Smooth muscle cell (in vitro differentiated cells): ENCODE data around the gene PANX2. TPM values are rescaled to one million over a fixed set of nuclear protein-coding genes. Genes with fewer than 3 reads are reported as not detected.

Experiments used
- DNase-seq: peaks from one replicate; lab custom pipeline; 2025; ENCODE audit not compliant: unreplicated experiment; lab: John Stamatoyannopoulos, UW
- H2AFZ ChIP-seq: fragments of 200-600 bp; sonication (generic); 2 replicates; pipeline ENCODE4 v1.6.0; 2016; ENCODE audit warnings: antibody characterized with exemption, low read depth, mild to moderate bottlenecking
- H3F3A ChIP-seq: fragments of 200-600 bp; sonication (generic); 2 replicates; pipeline ENCODE4 v1.6.0; 2017; ENCODE audit warnings: antibody characterized with exemption, low read depth
- H3K27ac ChIP-seq: fragments of 200-600 bp; sonication (generic); 2 replicates; pipeline ENCODE4 v1.5.1; 2016; ENCODE audit warnings: low read depth, mild to moderate bottlenecking
- H3K27me3 ChIP-seq: fragments of 200-600 bp; sonication (generic); 2 replicates; pipeline ENCODE4 v1.6.1; 2016; ENCODE audit warnings: low read depth, mild to moderate bottlenecking
- H3K36me3 ChIP-seq: fragments of 200-600 bp; sonication (generic); 2 replicates; pipeline ENCODE4 v1.5.1; 2016; ENCODE audit warnings: low read depth
- H3K4me1 ChIP-seq: fragments of 200-600 bp; sonication (generic); 2 replicates; pipeline ENCODE4 v1.5.1; 2016; ENCODE audit warnings: low read depth
- H3K4me2 ChIP-seq: fragments of 200-600 bp; sonication (generic); 2 replicates; pipeline ENCODE4 v1.6.0; 2016; ENCODE audit warnings: mild to moderate bottlenecking
- H3K4me3 ChIP-seq: fragments of 200-600 bp; sonication (generic); 2 replicates; pipeline ENCODE4 v1.5.1; 2016; ENCODE audit warnings: mild to moderate bottlenecking
- H3K79me2 ChIP-seq: fragments of 200-600 bp; sonication (generic); 2 replicates; pipeline ENCODE4 v1.6.0; 2016; ENCODE audit warnings: low read depth, mild to moderate bottlenecking
- H3K9ac ChIP-seq: fragments of 200-600 bp; sonication (generic); 2 replicates; pipeline ENCODE4 v1.6.0; 2016; ENCODE audit warnings: low read depth
- H3K9me3 ChIP-seq: fragments of 200-600 bp; sonication (generic); replicated peaks from 2 replicates; pipeline ENCODE4 v1.5.1; 2016; ENCODE audit warnings: low read depth
- H4K20me1 ChIP-seq: fragments of 200-600 bp; sonication (generic); 2 replicates; pipeline ENCODE4 v1.6.0; 2016; ENCODE audit warnings: low read depth
- CTCF ChIP-seq: fragments of 200-600 bp; sonication (generic); IDR thresholded peaks from 2 replicates; pipeline ENCODE4 v1.5.1; 2017; ENCODE audit warnings: borderline replicate concordance, mild to moderate bottlenecking, antibody characterized with exemption; ENCODE audit not compliant: insufficient read depth, poor library complexity, severe bottlenecking
- WGBS: methylation state at CpG from one replicate; pipeline ENCODE4 v1.1.7; 2016; ENCODE audit warnings: low lambda C conversion rate; 5-methylcytosine and 5-hydroxymethylcytosine counted together
- polyA plus RNA-seq: library from polyadenylated mRNA; unstranded; fragments of >200 nt; fragmentation: Nextera tagmentation; extraction: Ambion mirVana; gene quantifications from 2 replicates; pipeline ENCODE4 v1.2.1, GENCODE V29; 2016
- total RNA-seq: library from RNA; depleted of rRNA; stranded (reverse); fragments of >200 nt; gene quantifications from 2 replicates; pipeline ENCODE4 v1.2.3, GENCODE V29; 2014

PANX2 gene
- total and polyA plus RNA-seq, 2 experiments from 2014 or later, result 2.9 to 5.1 TPM

GRCh38 chr22:50208939-50209892 lies 38.7 kb downstream of the PANX2 start:
- H2AFZ ChIP-seq, result no peak overlapping the region
- no peaks in the 10 kb centered on the region for H3K36me3 ChIP-seq
- 91% methylated on average over 31 of the region's 31 CpGs for WGBS
- no peak overlapping the region for H3K9ac ChIP-seq
- no peaks in the 10 kb centered on the region for H3K9me3 ChIP-seq
- H3K79me2 ChIP-seq, result peaks cover 38% of the 10 kb centered on the region
- H3F3A ChIP-seq, result peaks cover 4% of the 10 kb centered on the region
- no peak for TF ChIP-seq CTCF
- H3K4me2 ChIP-seq, result no peak overlapping the region
- H3K4me3 ChIP-seq, result no peak overlapping the region
- no peaks in the 10 kb centered on the region for H3K4me1 ChIP-seq
- DNase-seq, result no peak
- H3K27ac ChIP-seq, result no peak overlapping the region
- peaks cover 100% of the 10 kb centered on the region for H4K20me1 ChIP-seq
- H3K27me3 ChIP-seq, result no peaks in the 10 kb centered on the region

GRCh38 chr22:50209893-50210292 lies 39.4 kb downstream of the PANX2 start:
- H3K27me3 ChIP-seq, result no peaks in the 10 kb centered on the region
- no peak overlapping the region for H3K4me3 ChIP-seq
- no peak overlapping the region for H3K27ac ChIP-seq
- no peaks in the 10 kb centered on the region for H3K4me1 ChIP-seq
- no peak overlapping the region for H3K9ac ChIP-seq
- no peak overlapping the region for H3K4me2 ChIP-seq
- H3K36me3 ChIP-seq, result no peaks in the 10 kb centered on the region
- H3K9me3 ChIP-seq, result no peaks in the 10 kb centered on the region
- H2AFZ ChIP-seq, result no peak overlapping the region
- peaks cover 39% of the 10 kb centered on the region for H3K79me2 ChIP-seq
- H4K20me1 ChIP-seq, result peaks cover 100% of the 10 kb centered on the region
- H3F3A ChIP-seq, result peaks cover 1% of the 10 kb centered on the region
- no peak for DNase-seq
- WGBS, result 78% methylated on average over 20 of the region's 20 CpGs
- TF ChIP-seq CTCF, result peak; percentile 74

- Histone ChIP-seq H3K4me3 (no peak overlapping the region), H3K9me3 (no peaks in the 10 kb centered on the region), H3K4me2 (no peak overlapping the region), H3K4me1 (no peaks in the 10 kb centered on the region), H3K27ac (no peak overlapping the region), H3K9ac (no peak overlapping the region), H3F3A (no peaks in the 10 kb centered on the region), H3K27me3 (no peaks in the 10 kb centered on the region), H3K36me3 (no peaks in the 10 kb centered on the region), H2AFZ (no peak overlapping the region), H4K20me1 (peaks cover 99% of the 10 kb centered on the region), H3K79me2 (peaks cover 39% of the 10 kb centered on the region)
- DNase-seq, result no peak
- 96% methylated on average over 30 of the region's 32 CpGs for WGBS
- TF ChIP-seq CTCF, result no peak
Measured at GRCh38 chr22:50210378-50211139, 40.0 kb downstream of the PANX2 start.
